ENCODE data around the gene CDC14A.

DNA sequence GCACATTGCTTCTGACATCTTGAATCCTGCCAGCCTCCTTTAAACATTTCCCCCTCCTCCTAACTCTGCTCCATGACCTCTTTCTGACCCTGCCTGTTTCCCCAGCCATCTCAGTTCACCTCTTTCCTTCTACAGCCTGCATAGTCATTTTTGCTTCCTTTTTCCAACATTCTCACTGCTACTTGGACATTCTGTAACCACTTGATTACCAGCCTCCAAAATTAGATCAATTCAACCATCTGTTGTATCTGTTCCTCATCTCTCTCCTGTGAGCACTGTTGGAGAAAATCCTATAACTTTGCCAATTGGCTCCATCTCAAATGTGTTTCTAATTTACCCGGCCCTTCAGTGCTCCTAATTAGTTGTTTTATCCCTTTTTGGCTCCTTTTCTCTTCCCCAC, 158.1 kb downstream of the CDC14A start:
- TF ChIP-seq CTCF (IDR thresholded peaks at IDR 0.05; ENCODE audit: insufficient read depth, low read length, poor library complexity, severe bottlenecking) (no peak), EZH2phosphoT487 (conservative IDR thresholded peaks at IDR 0.05; ENCODE audit: low read length) (no peak)
